SK-N-SH (cell line): ENCODE measurements around the gene IGSF11. TPM values are rescaled to one million over a fixed set of nuclear protein-coding genes. Genes with fewer than 3 reads are reported as not detected.

ENCODE experiments used
- CTCF ChIA-PET: fragments of 300-600, 350-600 bp; formaldehyde crosslinking; extraction: SDS; loops from one replicate; lab custom pipeline; 2021; lab: Yijun Ruan, JAX
- POLR2A ChIA-PET: fragments of 350-600 bp; sonication (Branson Sonifier 250); formaldehyde crosslinking; extraction: SDS; loops from one replicate; lab custom pipeline; 2020; ENCODE audit warnings: antibody characterized with exemption, inconsistent platforms; lab: Yijun Ruan, JAX
- DNase-seq: peaks from one replicate; pipeline ENCODE4 v3.0.0; 2012
- H2AFZ ChIP-seq: fragments of 200-600 bp; sonication (generic); 2 replicates; pipeline ENCODE4 v1.8.1; 2016; ENCODE audit warnings: antibody characterized with exemption, mild to moderate bottlenecking, low read depth
- H3F3A ChIP-seq: fragments of 200-600 bp; sonication (generic); replicated peaks from 2 replicates; pipeline ENCODE3; 2016; ENCODE audit warnings: antibody characterized with exemption, mild to moderate bottlenecking; ENCODE audit not compliant: insufficient read depth
- H3K27ac ChIP-seq, 2 experiments: fragments of 200-500 bp in 1 of 2; fragments of 200-600 bp in 1 of 2; sonication (Bioruptor generic) in 1 of 2; sonication (generic), shearing (Covaris generic) in 1 of 2; 2 replicates each; pipeline versions ENCODE4 v1.5.1 to v1.6.1; 2014 to 2016; ENCODE audit warnings: low read depth in 2 of 2, inconsistent platforms in 1 of 2, low read length in 1 of 2, mild to moderate bottlenecking in 1 of 2, mixed read lengths in 1 of 2
- H3K27me3 ChIP-seq: fragments of 200-600 bp; sonication (generic), shearing (Covaris generic); 2 replicates; pipeline ENCODE4 v1.6.1; 2016; ENCODE audit warnings: mixed run types; ENCODE audit not compliant: insufficient read depth
- H3K36me3 ChIP-seq, 2 experiments: fragments of 200-500 bp in 1 of 2; fragments of 200-600 bp in 1 of 2; sonication (Bioruptor generic) in 1 of 2; sonication (generic) in 1 of 2; replicated peaks in 1 of 2; 2 replicates each; pipeline versions ENCODE3 to v1.5.1; 2014 to 2016; ENCODE audit warnings: low read length in 1 of 2, mild to moderate bottlenecking in 1 of 2; ENCODE audit not compliant: insufficient read depth in 2 of 2, control insufficient read depth in 1 of 2
- H3K4me1 ChIP-seq, 2 experiments: fragments of 200-500 bp in 1 of 2; fragments of 200-600 bp in 1 of 2; sonication (Bioruptor generic) in 1 of 2; sonication (generic), shearing (Covaris generic) in 1 of 2; 2 replicates each; pipeline versions ENCODE4 v1.5.1 to v1.6.1; 2014 to 2016; ENCODE audit warnings: low read depth in 1 of 2, low read length in 1 of 2, mixed run types in 1 of 2; ENCODE audit not compliant: insufficient read depth in 2 of 2, control insufficient read depth in 1 of 2
- H3K4me2 ChIP-seq: fragments of 200-600 bp; sonication (generic), shearing (Covaris generic); 2 replicates; pipeline ENCODE4 v1.6.1; 2017; ENCODE audit warnings: mixed run types
- H3K4me3 ChIP-seq, 2 experiments: fragments of 200-500 bp in 1 of 2; fragments of 200-600 bp in 1 of 2; sonication (Bioruptor generic) in 1 of 2; sonication (generic), shearing (Covaris generic) in 1 of 2; 2 replicates each; pipeline versions ENCODE4 v1.5.1 to v1.8.1; 2014 to 2016; ENCODE audit warnings: low read depth in 2 of 2, inconsistent platforms in 1 of 2, low read length in 1 of 2, mild to moderate bottlenecking in 1 of 2, mixed read lengths in 1 of 2, moderate library complexity in 1 of 2
- H3K79me2 ChIP-seq: fragments of 200-600 bp; sonication (generic); 2 replicates; pipeline ENCODE4 v1.8.1; 2017; ENCODE audit warnings: mild to moderate bottlenecking; ENCODE audit not compliant: insufficient read depth
- H3K9ac ChIP-seq: fragments of 200-600 bp; sonication (generic); 2 replicates; pipeline ENCODE4 v1.6.1; 2017; ENCODE audit warnings: mixed run types
- H3K9me2 ChIP-seq: fragments of 200-600 bp; sonication (generic); 2 replicates; pipeline ENCODE4 v1.6.1; 2017; ENCODE audit warnings: mixed run types
- H3K9me3 ChIP-seq: fragments of 200-600 bp; sonication (generic); 2 replicates; pipeline ENCODE4 v1.6.1; 2017; ENCODE audit warnings: mixed run types, mild to moderate bottlenecking, moderate library complexity
- H4K20me1 ChIP-seq: fragments of 200-600 bp; sonication (generic); 2 replicates; pipeline ENCODE4 v1.6.1; 2017; ENCODE audit warnings: mild to moderate bottlenecking, mixed run types; ENCODE audit not compliant: insufficient read depth
- CTCF ChIP-seq: fragments of 200-600 bp; sonication (generic); IDR thresholded peaks from 2 replicates; pipeline ENCODE4 v1.6.1; 2017; ENCODE audit warnings: antibody characterized with exemption, mild to moderate bottlenecking, moderate library complexity
- EP300 ChIP-seq, 2 experiments: IDR thresholded peaks; 2 replicates each; pipeline versions ENCODE4 v1.4.0 to v1.6.1; 2012; ENCODE audit warnings: borderline replicate concordance in 1 of 2, low read depth in 1 of 2, low read length in 1 of 2
- EZH2phosphoT487 ChIP-seq: fragments of 200-600 bp; sonication (generic); IDR thresholded peaks from 2 replicates; pipeline ENCODE4 v1.6.1; 2017; ENCODE audit warnings: low read depth, mixed run types, mild to moderate bottlenecking, antibody characterized with exemption, moderate library complexity, borderline replicate concordance
- FOSL2 ChIP-seq: IDR thresholded peaks from 2 replicates; pipeline ENCODE4 v1.4.0; 2012; ENCODE audit warnings: low read depth, mild to moderate bottlenecking, moderate library complexity, borderline replicate concordance
- FOXJ3 ChIP-seq: sonication (generic); formaldehyde crosslinking; IDR thresholded peaks from 2 replicates; pipeline ENCODE4 v1.5.1; 2020; ENCODE audit warnings: mild to moderate bottlenecking, missing genetic modification reagents
- GATA2 ChIP-seq: sonication (generic); formaldehyde crosslinking; IDR thresholded peaks from 2 replicates; pipeline ENCODE4 v1.5.0; 2020; ENCODE audit warnings: mild to moderate bottlenecking, missing genetic modification reagents
- IRF3 ChIP-seq: fragments of 150-350 bp; IDR thresholded peaks from 2 replicates; pipeline ENCODE4 v1.6.1; 2016; ENCODE audit warnings: mild to moderate bottlenecking, low read depth, low read length
- JUND ChIP-seq: IDR thresholded peaks from 2 replicates; pipeline ENCODE4 v1.4.0; 2012
- MEF2A ChIP-seq: IDR thresholded peaks from 2 replicates; pipeline ENCODE4 v1.4.0; 2012; ENCODE audit warnings: low read depth, borderline replicate concordance
- MXI1 ChIP-seq: IDR thresholded peaks from 2 replicates; pipeline ENCODE4 v1.6.1; 2012; ENCODE audit warnings: mild to moderate bottlenecking, low read depth, low read length, improper control_type of control experiment
- NRF1 ChIP-seq: IDR thresholded peaks from 2 replicates; pipeline ENCODE4 v1.6.1; 2012; ENCODE audit warnings: low read depth, mild to moderate bottlenecking, low read length
- PBX3 ChIP-seq: IDR thresholded peaks from 2 replicates; pipeline ENCODE4; 2012
- POLR2AphosphoS5 ChIP-seq: IDR thresholded peaks from 2 replicates; pipeline ENCODE4 v1.6.1; 2012; ENCODE audit warnings: low read depth, low read length
- RCOR1 ChIP-seq: fragments of 150-350 bp; IDR thresholded peaks from 2 replicates; pipeline ENCODE4 v1.6.1; 2017; ENCODE audit warnings: antibody characterized with exemption, low read length
- REST ChIP-seq: IDR thresholded peaks from 2 replicates; pipeline ENCODE4 v1.6.1; 2012; ENCODE audit warnings: mild to moderate bottlenecking, low read depth, low read length, moderate library complexity
- SIN3A ChIP-seq: IDR thresholded peaks from 2 replicates; pipeline ENCODE4 v1.6.1; 2012; ENCODE audit warnings: low read depth, mild to moderate bottlenecking, low read length, moderate library complexity, borderline replicate concordance
- SMC3 ChIP-seq: IDR thresholded peaks from 2 replicates; pipeline ENCODE4 v1.6.1; 2012; ENCODE audit warnings: low read depth, low read length, improper control_type of control experiment
- TCF12 ChIP-seq: IDR thresholded peaks from 2 replicates; pipeline ENCODE4 v1.4.0; 2012
- USF1 ChIP-seq: IDR thresholded peaks from 2 replicates; pipeline ENCODE4 v1.4.0; 2012; ENCODE audit warnings: low read depth, borderline replicate concordance
- USF2 ChIP-seq: fragments of 150-350 bp; IDR thresholded peaks from 2 replicates; pipeline ENCODE4 v1.6.1; 2017; ENCODE audit warnings: antibody characterized with exemption, low read length, low read depth, borderline replicate concordance
- YY1 ChIP-seq: IDR thresholded peaks from 2 replicates; pipeline ENCODE4 v1.4.0; 2012; ENCODE audit warnings: low read depth, mild to moderate bottlenecking
- ZBTB33 ChIP-seq: IDR thresholded peaks from 2 replicates; pipeline ENCODE4 v1.4.0; 2012; ENCODE audit warnings: low read depth, borderline replicate concordance
- WGBS: methylation state at CpG from one replicate; pipeline ENCODE4 v1.1.6; 2017; ENCODE audit warnings: low lambda C conversion rate; 5-methylcytosine and 5-hydroxymethylcytosine counted together
- polyA plus RNA-seq, 3 experiments: library from polyadenylated mRNA; depleted of rRNA; stranded (reverse); fragments of >200 nt; gene quantifications; 2 replicates each; pipeline ENCODE4 v1.2.3, GENCODE V29; 2012

IGSF11 gene
- polyA plus RNA-seq, 1 of the 3 experiments (the other 2 are of a cell fraction), result 0.07 TPM

- H3K9me3 ChIP-seq, result no peaks in the 10 kb centered on the region
- H3K4me3 ChIP-seq, result peak overlapping the region in 1 of 2 experiments; percentile 44; a peak in 1 of 4 replicates
- ChIA-PET POLR2A (interaction anchor here (1.6 kb wide), 1 partner anchor 150 kb away, joined by 4 read pairs; the partner anchor contains the start of gene IGSF11), CTCF (interaction anchor here (0.6 to 16.0 kb wide), 78 partner anchors 8 to 852 kb away, joined by 3 to 521 read pairs (median 5); partner anchors contain the start of genes B4GALT4 and IGSF11)
- DNase-seq, result peak; percentile 57
- H2AFZ ChIP-seq, result peak overlapping the region; percentile 38; the same call in 1 of the 2 replicates
- no peak overlapping the region for H3K4me2 ChIP-seq
- H3K79me2 ChIP-seq, result no peaks in the 10 kb centered on the region
- H4K20me1 ChIP-seq, result no peaks in the 10 kb centered on the region
- H3K9me2 ChIP-seq, result no peaks in the 10 kb centered on the region
- WGBS, result 5% methylated on average over 3 of the region's 3 CpGs
- H3K36me3 ChIP-seq, result no peaks in the 10 kb centered on the region
- no peak overlapping the region for H3K27ac ChIP-seq
- H3K4me1 ChIP-seq, result no peaks in the 10 kb centered on the region
- H3F3A ChIP-seq, result no peaks in the 10 kb centered on the region
- no peaks in the 10 kb centered on the region for H3K27me3 ChIP-seq
- H3K9ac ChIP-seq, result no peak overlapping the region
- TF ChIP-seq EZH2phosphoT487 (no peak), NRF1 (no peak), GATA2 (no peak), MEF2A (no peak), USF1 (no peak), FOXJ3 (no peak), IRF3 (no peak), MXI1 (no peak), TCF12 (no peak), REST (no peak), POLR2AphosphoS5 (no peak), JUND (no peak), USF2 (no peak), FOSL2 (no peak), EP300 (IDR thresholded peaks at IDR 0.05; ENCODE audit: borderline replicate concordance in 1 of 2, low read depth in 1 of 2, low read length in 1 of 2) (no peak), CTCF (peak; percentile 96), YY1 (no peak), SMC3 (peak; percentile 82), RCOR1 (no peak), ZBTB33 (no peak), PBX3 (no peak), SIN3A (no peak)
These were observed 149.9 kb downstream of the IGSF11 start for GRCh38 chr3:118884748-118885206.
